ENCODE measurements around the gene COL9A3.

COL9A3 gene

GRCh38 chr20:62799036-62799435 is 17.8 kb upstream of the COL9A3 start:
- no peak for DNase-seq

- DNase-seq = no peak
These were observed 17.4 kb upstream of the COL9A3 start for GRCh38 chr20:62799459-62799858.

- DNase-seq = no peak
These were observed 17.0 kb upstream of the COL9A3 start for GRCh38 chr20:62799873-62800272.

GRCh38 chr20:62800314-62801259 is 16.3 kb upstream of the COL9A3 start:
- no peak for DNase-seq

- DNase-seq = no peak
These were observed 15.4 kb upstream of the COL9A3 start for GRCh38 chr20:62801284-62802010.

GRCh38 chr20:62802026-62802712 is 14.7 kb upstream of the COL9A3 start:
- DNase-seq = no peak

- no peak for DNase-seq
These were observed 12.7 kb upstream of the COL9A3 start for GRCh38 chr20:62804021-62804626.

- peak; percentile 80 for DNase-seq
These were observed 12.2 kb upstream of the COL9A3 start, which contains the start of gene OGFR for GRCh38 chr20:62804627-62805154. Gene OGFR (plus strand): TSS chr20:62804835. CDS start chr20:62804860, 25 bp downstream.

- DNase-seq = no peak
These were observed 11.6 kb upstream of the COL9A3 start for GRCh38 chr20:62805155-62805710.

- peak; percentile 90 for DNase-seq
These were observed 11.0 kb upstream of the COL9A3 start for GRCh38 chr20:62805711-62806382.

GRCh38 chr20:62806383-62807050 is 10.3 kb upstream of the COL9A3 start:
- DNase-seq = no peak

- DNase-seq = no peak
These were observed 9.2 kb upstream of the COL9A3 start for GRCh38 chr20:62807444-62808210.

GRCh38 chr20:62808211-62808865 is 8.5 kb upstream of the COL9A3 start:
- peak; percentile 73 for DNase-seq

GRCh38 chr20:62809530-62810428 is 7.1 kb upstream of the COL9A3 start:
- no peak for DNase-seq

GRCh38 chr20:62811320-62811719 is 5.5 kb upstream of the COL9A3 start:
- no peak for DNase-seq

- DNase-seq = no peak
These were observed 5.1 kb upstream of the COL9A3 start for GRCh38 chr20:62811720-62812119.

GRCh38 chr20:62812181-62812906 is 4.5 kb upstream of the COL9A3 start:
- no peak for DNase-seq

GRCh38 chr20:62812907-62813200 is 4.0 kb upstream of the COL9A3 start:
- DNase-seq = no peak

All from suppressor macrophage treated with lipopolysaccharide for 4 hours (primary cell).